AG08396 (cell line): ENCODE results near the gene ZNF785.
"Not testable (repeated sequence)": the region's sequence is repeated elsewhere in the genome, so short reads cannot be mapped to it uniquely, and the experiment has no call there.

Experiments used
- DNase-seq: peaks from one replicate; pipeline ENCODE4 v3.0.0; 2012; ENCODE audit warnings: low spot score, mixed read lengths

ZNF785 gene

GRCh38 chr16:30565984-30566383 is 19.5 kb downstream of the ZNF785 start:
- no peak for DNase-seq

- DNase-seq, result no peak
Observed at GRCh38 chr16:30565526-30565925, 20.0 kb downstream of the ZNF785 start.

GRCh38 chr16:30562021-30562420 is 23.5 kb downstream of the ZNF785 start:
- no peak for DNase-seq

- no peak for DNase-seq
Observed at GRCh38 chr16:30561089-30561816, 24.2 kb downstream of the ZNF785 start.

- no peak for DNase-seq
Observed at GRCh38 chr16:30559690-30560089, 25.8 kb downstream of the ZNF785 start.

GRCh38 chr16:30558789-30559377 is 26.6 kb downstream of the ZNF785 start:
- DNase-seq, result no peak

GRCh38 chr16:30557957-30558788 is 27.3 kb downstream of the ZNF785 start, which contains the start of gene ZNF764:
ZNF764 (minus strand) TSS chr16:30558374; CDS start chr16:30558182, 192 bp downstream.
- DNase-seq, result peak; percentile 97

GRCh38 chr16:30557707-30557956 is 27.9 kb downstream of the ZNF785 start:
- DNase-seq, result peak; percentile 36

- no peak for DNase-seq
Observed at GRCh38 chr16:30556125-30556473, 29.4 kb downstream of the ZNF785 start.

GRCh38 chr16:30555315-30556124 is 30.0 kb downstream of the ZNF785 start:
- DNase-seq, result no peak

- no peak for DNase-seq
Observed at GRCh38 chr16:30554557-30555314, 30.8 kb downstream of the ZNF785 start.

GRCh38 chr16:30553393-30553899 is 32.1 kb downstream of the ZNF785 start:
- no peak for DNase-seq

- no peak for DNase-seq
Observed at GRCh38 chr16:30552956-30553355, 32.5 kb downstream of the ZNF785 start.

- no peak for DNase-seq
Observed at GRCh38 chr16:30551781-30552180, 33.7 kb downstream of the ZNF785 start.

GRCh38 chr16:30548416-30549253 is 36.9 kb downstream of the ZNF785 start:
- no peak for DNase-seq

GRCh38 chr16:30546115-30546514 is 39.4 kb downstream of the ZNF785 start:
- DNase-seq, result no peak

- no peak for DNase-seq
Observed at GRCh38 chr16:30543067-30543466, 42.4 kb downstream of the ZNF785 start.

- no peak for DNase-seq
Observed at GRCh38 chr16:30541502-30542329, 43.8 kb downstream of the ZNF785 start.

- DNase-seq, result not testable (repeated sequence)
Observed at GRCh38 chr16:30540916-30541464, 44.5 kb downstream of the ZNF785 start.
